DND-41 (cell line): ENCODE data around the gene RABL6.

Experiments
- CTCF ChIP-seq: IDR thresholded peaks from 2 replicates; pipeline ENCODE4 v1.5.1; 2012; ENCODE audit warnings: borderline replicate concordance, low read length, moderate library complexity, mild to moderate bottlenecking; ENCODE audit not compliant: poor library complexity, severe bottlenecking; ENCODE audit errors: extremely low read depth
- EZH2 ChIP-seq: IDR thresholded peaks from 3 replicates; pipeline ENCODE4 v1.6.1; 2012; ENCODE audit warnings: borderline replicate concordance, low read depth, mild to moderate bottlenecking, moderate library complexity, low read length, inconsistent platforms; ENCODE audit not compliant: severe bottlenecking

- no peak for TF ChIP-seq CTCF
- no peak for TF ChIP-seq EZH2
These were observed 8.5 kb upstream of the RABL6 start for GRCh38 chr9:136799079-136799853.
